ENCODE measurements around the gene TMEM116. TPM values are rescaled to one million over a fixed set of nuclear protein-coding genes. Genes with fewer than 3 reads are reported as not detected.
"Not testable (repeated sequence)": the region's sequence is repeated elsewhere in the genome, so short reads cannot be mapped to it uniquely, and the experiment has no call there.

Gene TMEM116
- polyA plus RNA-seq: 1 to 10 TPM; 5.1 to 6.1 (median 5.5) TPM

DNA sequence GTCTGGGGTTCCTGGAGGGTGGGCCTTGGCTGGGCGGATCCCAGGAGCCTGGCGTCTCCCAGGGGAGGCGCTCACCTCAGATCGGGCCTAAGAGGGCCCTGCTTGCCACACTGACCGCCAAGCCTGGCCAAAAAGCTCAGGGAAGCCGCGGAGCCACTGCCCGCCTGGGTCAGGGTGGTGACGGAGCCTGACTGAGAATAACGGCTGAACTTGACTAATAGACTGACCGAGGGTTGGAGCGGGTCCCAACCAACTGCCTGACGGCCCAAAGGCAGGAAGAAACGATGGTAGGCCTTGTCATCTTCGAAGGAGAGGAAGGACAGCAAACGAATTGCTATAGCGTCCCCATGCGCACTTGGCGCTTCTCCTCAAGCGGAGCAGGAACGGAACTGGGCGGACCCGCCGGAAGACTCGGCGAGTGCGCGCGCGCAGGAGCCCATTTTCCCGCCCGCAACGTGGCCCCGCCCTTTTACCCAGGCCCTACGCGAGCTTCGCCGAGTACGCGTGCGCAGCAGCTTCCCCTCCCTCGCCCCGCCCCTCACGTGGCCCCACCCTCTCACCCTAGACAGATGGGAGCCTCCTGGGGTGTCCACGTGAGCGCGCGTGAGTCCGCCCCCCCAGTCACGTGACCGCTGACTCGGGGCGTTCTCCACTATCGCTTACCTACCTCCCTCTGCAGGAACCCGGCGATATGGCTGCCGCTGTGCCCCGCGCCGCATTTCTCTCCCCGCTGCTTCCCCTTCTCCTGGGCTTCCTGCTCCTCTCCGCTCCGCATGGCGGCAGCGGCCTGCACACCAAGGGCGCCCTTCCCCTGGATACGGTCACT, at the start of gene TMEM116, which contains the start of gene ERP29:
TSS of gene TMEM116 (minus strand) at position 391 of the 826 bp plus-strand sequence. CDS start 7,895 bp downstream, outside the sequence.
TSS of gene ERP29 (plus strand) at position 652 of the 826 bp plus-strand sequence. CDS start at position 692, 40 bp downstream.
- peak within 1 kb of the TSS; percentile 82 for H3K27ac ChIP-seq (ENCODE audit: low read depth, low read length)
- 0% methylated on average over 63 to 67 of the region's 67 CpGs for WGBS, 3 donors

DNA sequence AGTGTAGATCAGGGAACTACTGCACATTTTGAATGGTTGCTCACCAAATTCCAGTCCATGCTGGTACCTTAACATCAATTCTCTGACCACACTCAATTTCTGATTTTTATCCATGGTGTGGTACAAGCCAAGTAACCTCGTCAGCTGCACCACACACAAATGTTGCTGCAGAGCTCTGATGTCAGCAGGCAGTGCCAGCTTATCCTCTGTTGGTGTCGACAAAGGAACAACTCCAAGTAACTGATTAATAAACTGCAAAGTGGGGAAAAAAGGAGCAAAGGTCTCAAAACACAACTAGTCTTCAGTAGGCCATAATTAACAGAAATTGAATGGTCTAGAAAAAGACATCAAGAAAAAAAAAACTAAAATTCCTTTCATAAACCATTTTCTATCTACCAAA, 48.2 kb upstream of the TMEM116 start:
- 59 to 96% (median 91%) methylated on average over 2 of the region's 2 CpGs for WGBS, 3 donors

DNA sequence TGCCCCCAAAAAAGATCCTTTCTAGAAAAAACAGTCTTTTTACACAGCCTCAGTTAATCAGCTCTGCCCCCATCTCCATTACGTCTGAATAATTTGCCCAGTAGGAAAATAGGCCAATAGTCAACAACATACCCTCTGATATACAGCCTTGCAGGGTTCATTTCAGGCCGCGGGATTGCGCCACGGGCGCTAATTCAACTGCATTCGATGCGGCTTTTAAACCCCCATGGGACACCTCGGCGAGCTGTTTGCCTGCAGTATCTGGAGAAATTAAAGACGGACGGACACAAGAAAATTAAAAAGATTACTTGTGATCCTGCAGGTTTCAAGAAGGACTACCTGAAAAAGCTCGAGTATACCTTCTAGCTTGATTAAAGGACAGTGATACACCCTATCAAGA, 36.4 kb upstream of the TMEM116 start:
- WGBS, 3 donors: 91 to 93% (median 93%) methylated on average over 13 of the region's 13 CpGs
- no peak overlapping the region for H3K27ac ChIP-seq (ENCODE audit: low read depth, low read length)

More for the DNA sequence above, 48.2 kb upstream of the TMEM116 start:
- H3K27ac ChIP-seq (ENCODE audit: low read depth, low read length): no peak overlapping the region

GRCh38 chr12:112046003-112046402, 33.0 kb upstream of the TMEM116 start:
- WGBS, 3 donors: 83 to 85% (median 84%) methylated on average over 4 of the region's 4 CpGs
- H3K27ac ChIP-seq (ENCODE audit: low read depth, low read length): no peak overlapping the region

GRCh38 chr12:112036614-112037013, 23.6 kb upstream of the TMEM116 start:
- WGBS, 3 donors: 96 to 98% (median 97%) methylated on average over 12 of the region's 12 CpGs

GRCh38 chr12:112035219-112035785, 22.3 kb upstream of the TMEM116 start:
- 75 to 88% (median 86%) methylated on average over 4 of the region's 4 CpGs for WGBS, 3 donors

More at GRCh38 chr12:112036614-112037013, 23.6 kb upstream of the TMEM116 start:
- H3K27ac ChIP-seq (ENCODE audit: low read depth, low read length): not testable (repeated sequence)

DNA sequence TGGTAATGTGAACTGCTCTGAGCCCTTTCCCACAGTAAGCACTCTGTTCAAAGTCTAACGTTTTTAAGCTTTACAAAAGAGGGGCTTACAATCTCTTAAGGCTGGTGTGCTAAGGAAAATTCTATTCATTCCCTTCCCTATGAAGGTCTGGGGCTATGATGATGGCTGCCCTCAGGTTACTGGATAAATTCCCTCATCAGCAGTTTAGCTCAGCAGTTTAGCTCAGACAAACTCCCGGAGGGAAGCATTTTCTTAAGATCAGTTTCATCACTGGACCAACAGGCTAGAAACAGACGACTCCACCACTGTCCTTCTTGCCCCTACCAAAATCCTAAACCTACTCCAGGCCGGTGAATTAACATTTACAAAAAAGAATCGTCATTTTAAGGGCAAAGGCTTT, 19.3 kb upstream of the TMEM116 start:
- WGBS, 3 donors: 85 to 89% (median 88%) methylated on average over 5 of the region's 5 CpGs
- no peak overlapping the region for H3K27ac ChIP-seq (ENCODE audit: low read depth, low read length)

More at GRCh38 chr12:112035219-112035785, 22.3 kb upstream of the TMEM116 start:
- H3K27ac ChIP-seq (ENCODE audit: low read depth, low read length): no peak overlapping the region

- no peak overlapping the region for H3K27ac ChIP-seq (ENCODE audit: low read depth, low read length)
- WGBS, 3 donors: 73 to 90% (median 85%) methylated on average over 2 of the region's 2 CpGs
Measured at GRCh38 chr12:112031472-112031871, 18.5 kb upstream of the TMEM116 start.

DNA sequence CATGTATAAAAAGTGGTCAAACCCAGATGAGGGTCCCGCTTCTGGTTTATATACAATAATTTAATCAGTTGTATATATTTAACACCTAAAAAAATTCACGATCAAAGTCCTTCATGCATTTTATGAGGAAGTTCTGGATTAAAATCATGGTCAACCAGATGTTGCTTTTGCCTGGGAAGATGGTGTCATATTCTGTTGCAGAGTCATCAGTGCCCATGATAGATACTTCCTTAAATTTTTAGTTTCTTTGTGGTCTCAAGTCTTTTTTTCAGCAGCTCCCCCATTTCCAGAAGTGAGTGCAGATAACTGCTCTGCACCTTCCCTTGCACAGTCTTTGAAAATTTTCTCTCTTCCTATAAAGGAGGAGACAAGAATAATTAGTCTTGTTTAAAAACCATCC, 16.3 kb upstream of the TMEM116 start:
- no peak overlapping the region for H3K27ac ChIP-seq (ENCODE audit: low read depth, low read length)
- WGBS, 3 donors: 77 to 94% (median 79%) methylated on average over 2 of the region's 2 CpGs

- WGBS, 3 donors: 70 to 82% (median 75%) methylated on average over 4 of the region's 4 CpGs
- no peak overlapping the region for H3K27ac ChIP-seq (ENCODE audit: low read depth, low read length)
Measured at GRCh38 chr12:112025808-112026375, 12.9 kb upstream of the TMEM116 start.

DNA sequence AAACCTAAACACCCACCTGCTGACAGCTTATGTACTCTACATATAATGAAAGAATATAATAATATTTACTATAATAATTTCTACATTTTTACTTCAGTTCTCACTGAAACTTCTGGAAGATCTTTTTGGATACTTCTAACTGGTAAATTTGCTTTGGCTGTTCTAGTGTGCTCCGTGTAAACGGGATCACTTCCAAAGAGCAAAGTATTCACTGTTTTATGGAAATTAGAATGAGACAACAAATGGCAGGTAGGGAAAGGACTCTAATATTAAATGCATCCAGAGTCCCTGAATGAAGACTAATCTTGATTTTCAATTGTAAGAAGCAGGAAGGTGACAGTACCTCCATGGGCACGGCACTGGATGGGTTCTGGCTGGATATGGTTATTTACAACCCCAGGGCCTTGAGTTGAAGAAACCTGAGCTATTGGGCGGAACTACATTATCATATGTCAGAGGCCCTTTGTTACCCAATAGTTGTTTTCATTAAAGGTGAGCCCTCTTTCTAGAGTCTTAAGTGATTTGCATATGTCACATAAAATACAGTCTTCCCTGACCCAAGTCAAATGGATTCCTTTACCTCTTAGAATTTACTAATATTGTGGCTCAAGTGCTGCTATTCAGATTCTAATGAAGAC, 10.9 kb upstream of the TMEM116 start:
- no peak overlapping the region for H3K27ac ChIP-seq (ENCODE audit: low read depth, low read length)
- 77 to 91% (median 87%) methylated on average over 4 of the region's 4 CpGs for WGBS, 3 donors

GRCh38 chr12:112022241-112023016, 9.5 kb upstream of the TMEM116 start:
- WGBS, 3 donors: 88 to 92% (median 90%) methylated on average over 11 of the region's 11 CpGs
- no peak overlapping the region for H3K27ac ChIP-seq (ENCODE audit: low read depth, low read length)

DNA sequence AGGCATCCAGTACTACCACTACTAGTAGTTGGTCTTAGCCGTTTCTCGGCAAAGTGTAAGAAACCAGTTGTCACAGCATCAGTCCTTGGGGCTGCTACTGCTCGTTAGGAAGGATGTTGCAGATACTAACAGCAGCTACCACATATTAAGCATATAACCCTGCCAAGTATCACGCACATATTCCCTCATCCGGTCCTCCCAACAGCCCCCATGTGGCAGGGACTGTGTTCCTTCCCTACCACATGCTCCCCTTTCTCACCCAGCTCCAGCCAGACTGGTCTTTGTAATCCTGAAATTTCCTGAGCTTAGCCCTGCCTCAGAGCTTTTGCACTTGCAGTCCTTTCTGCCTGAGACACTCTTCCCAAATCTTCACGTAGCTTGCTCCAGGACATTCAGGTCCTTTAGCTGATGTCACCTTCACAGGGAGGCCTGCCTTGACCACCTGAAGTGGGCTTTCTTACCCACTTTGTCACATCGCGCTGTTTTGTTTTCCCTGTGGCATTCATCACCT, 8.0 kb upstream of the TMEM116 start:
- 88 to 89% (median 88%) methylated on average over 8 of the region's 8 CpGs for WGBS, 3 donors

GRCh38 chr12:112018571-112019237, 5.7 kb upstream of the TMEM116 start:
- WGBS, 3 donors: 68 to 79% (median 78%) methylated on average over 2 of the region's 2 CpGs
- no peak overlapping the region for H3K27ac ChIP-seq (ENCODE audit: low read depth, low read length)

More for the DNA sequence above, 8.0 kb upstream of the TMEM116 start:
- no peak overlapping the region for H3K27ac ChIP-seq (ENCODE audit: low read depth, low read length)

DNA sequence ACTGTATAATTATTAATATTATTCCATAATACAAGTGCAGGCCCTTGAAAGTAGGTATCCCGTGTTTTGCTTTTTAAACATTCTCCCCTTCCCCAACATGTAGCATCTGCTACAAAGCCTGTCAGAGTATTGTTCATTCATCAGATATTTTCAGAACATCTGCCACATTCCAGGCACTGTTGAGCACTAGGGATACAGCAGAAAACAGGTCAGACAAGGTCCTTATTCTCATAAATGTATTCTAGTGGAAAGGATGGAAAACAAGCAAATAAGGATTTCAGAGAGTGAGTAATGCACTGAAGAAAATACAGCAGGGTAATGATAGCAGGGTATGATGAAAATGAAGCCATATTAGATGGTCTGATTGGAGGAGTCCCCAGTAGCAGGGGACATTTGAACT, 4.1 kb upstream of the TMEM116 start:
- WGBS, 3 donors: 86 to 94% (median 90%) methylated on average over 1 of the region's 1 CpG
- H3K27ac ChIP-seq (ENCODE audit: low read depth, low read length): no peak overlapping the region

- WGBS, 3 donors: 95 to 97% (median 95%) methylated on average over 6 of the region's 6 CpGs
- H3K27ac ChIP-seq (ENCODE audit: low read depth, low read length): no peak overlapping the region
Measured at GRCh38 chr12:112015938-112016337, 3.0 kb upstream of the TMEM116 start.

Data from adipose tissue (tissue), 3 donors.